ENCODE data around the gene TRIM9. TPM values are rescaled to one million over a fixed set of nuclear protein-coding genes. Genes with fewer than 3 reads are reported as not detected.

TRIM9 gene
- total RNA-seq, 1 experiment from 2014 or later = 2.6 TPM

DNA sequence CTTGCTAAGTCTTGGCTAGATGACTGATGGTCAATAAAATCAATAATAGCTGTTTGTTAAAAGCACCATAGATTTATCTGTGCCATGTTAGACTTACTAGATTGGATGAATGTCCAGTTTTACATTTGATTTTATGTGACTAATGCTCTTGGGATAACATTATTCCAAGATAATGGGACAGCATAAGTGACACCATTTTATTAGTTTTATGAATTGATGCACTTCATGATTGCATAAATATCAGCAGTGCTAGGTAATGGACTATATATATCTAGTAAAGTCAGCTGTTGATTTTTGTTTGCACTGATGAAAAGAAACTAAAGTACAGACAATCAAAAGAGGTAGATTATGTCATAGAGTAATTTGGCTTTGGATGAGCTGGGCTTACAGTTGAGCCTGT is 10.4 kb downstream of the TRIM9 start:
- no TSS peak for BruUV-seq (replicated peaks)
- Histone ChIP-seq H3K27ac (ENCODE audit: low read length) (no peak overlapping the region), H2AFZ (ENCODE audit: low read length) (no peak overlapping the region), H3K4me1 (ENCODE audit: insufficient read depth, low read length) (peaks cover 13% of the 10 kb centered on the region), H3K27me3 (ENCODE audit: low read length) (no peaks in the 10 kb centered on the region), H3K36me3 (ENCODE audit: low read depth, low read length) (no peaks in the 10 kb centered on the region), H3K9me3 (ENCODE audit: low read length) (no peaks in the 10 kb centered on the region), H4K20me1 (ENCODE audit: low read length) (no peaks in the 10 kb centered on the region), H3K9ac (ENCODE audit: low read length) (no peak overlapping the region), H3K79me2 (ENCODE audit: low read length) (no peaks in the 10 kb centered on the region), H3K9me2 (replicated peaks; ENCODE audit: low read length) (no peaks in the 10 kb centered on the region), H3K4me2 (ENCODE audit: low read length) (no peak overlapping the region), H3F3A (ENCODE audit: low read length, unreplicated experiment) (no peaks in the 10 kb centered on the region), H3K4me3 (ENCODE audit: low read length) (no peak overlapping the region)
- ATAC-seq = no peak
- POLR2A ChIA-PET (ENCODE audit: unreplicated experiment) = no interaction called here
- intact Hi-C loops (cut with micrococcal nuclease) = no loop called here
- CTCF ChIA-PET = no interaction called here
- TF ChIP-seq CTCF (conservative IDR thresholded peaks at IDR 0.05; ENCODE audit: low read depth, low read length) = no peak
- TF ChIP-seq EZH2 (IDR thresholded peaks at IDR 0.05; ENCODE audit: low read length, unreplicated experiment) = no peak
- TF ChIP-seq EZH2phosphoT487 (IDR thresholded peaks at IDR 0.05; ENCODE audit: borderline replicate concordance, low read length) = no peak
- DNase-seq = no peak

- Histone ChIP-seq H3K9ac (ENCODE audit: low read length) (no peak overlapping the region), H3K27ac (ENCODE audit: low read length) (no peak overlapping the region), H3K27me3 (ENCODE audit: low read length) (no peaks in the 10 kb centered on the region), H3K9me3 (ENCODE audit: low read length) (no peaks in the 10 kb centered on the region), H3K36me3 (ENCODE audit: low read depth, low read length) (no peaks in the 10 kb centered on the region), H2AFZ (ENCODE audit: low read length) (no peak overlapping the region), H3K4me2 (ENCODE audit: low read length) (no peak overlapping the region), H4K20me1 (ENCODE audit: low read length) (no peaks in the 10 kb centered on the region), H3K4me3 (ENCODE audit: low read length) (no peak overlapping the region), H3K4me1 (ENCODE audit: insufficient read depth, low read length) (peaks cover 18% of the 10 kb centered on the region), H3F3A (ENCODE audit: low read length, unreplicated experiment) (no peaks in the 10 kb centered on the region), H3K9me2 (replicated peaks; ENCODE audit: low read length) (no peaks in the 10 kb centered on the region), H3K79me2 (ENCODE audit: low read length) (no peaks in the 10 kb centered on the region)
- intact Hi-C loops (cut with micrococcal nuclease) = no loop called here
- DNase-seq (no peak), ATAC-seq (no peak)
- ChIA-PET POLR2A (ENCODE audit: unreplicated experiment) (no interaction called here), CTCF (no interaction called here)
- BruUV-seq (replicated peaks) = no TSS peak
- TF ChIP-seq CTCF (conservative IDR thresholded peaks at IDR 0.05; ENCODE audit: low read depth, low read length) = no peak
- TF ChIP-seq EZH2phosphoT487 (IDR thresholded peaks at IDR 0.05; ENCODE audit: borderline replicate concordance, low read length) = no peak
- TF ChIP-seq EZH2 (IDR thresholded peaks at IDR 0.05; ENCODE audit: low read length, unreplicated experiment) = no peak
These were observed 12.6 kb downstream of the TRIM9 start for GRCh38 chr14:51082349-51082748.

DNA sequence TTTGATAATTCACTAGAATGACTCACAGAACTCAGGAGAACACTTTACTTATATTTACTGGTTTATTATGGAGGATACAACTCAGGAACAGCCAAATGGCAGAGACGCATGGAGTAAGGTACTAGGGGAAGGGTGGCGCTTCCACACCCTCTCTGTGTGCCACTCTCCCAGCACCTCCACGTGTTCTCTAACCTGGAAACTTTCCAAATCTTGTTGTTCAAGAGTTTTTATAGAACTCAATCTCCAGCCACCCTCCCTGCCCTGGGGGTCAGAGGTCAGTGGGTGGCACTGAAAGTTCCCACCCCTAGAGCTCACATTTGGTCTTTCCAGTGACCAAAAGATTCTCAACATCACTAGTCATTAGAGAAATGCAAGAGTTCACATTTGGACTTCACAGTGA is 13.2 kb downstream of the TRIM9 start:
- Histone ChIP-seq H3K27ac (ENCODE audit: low read length) (no peak overlapping the region), H3K9ac (ENCODE audit: low read length) (no peak overlapping the region), H3K27me3 (ENCODE audit: low read length) (no peaks in the 10 kb centered on the region), H3F3A (ENCODE audit: low read length, unreplicated experiment) (no peaks in the 10 kb centered on the region), H3K4me2 (ENCODE audit: low read length) (no peak overlapping the region), H3K9me2 (replicated peaks; ENCODE audit: low read length) (no peaks in the 10 kb centered on the region), H3K79me2 (ENCODE audit: low read length) (no peaks in the 10 kb centered on the region), H4K20me1 (ENCODE audit: low read length) (no peaks in the 10 kb centered on the region), H2AFZ (ENCODE audit: low read length) (no peak overlapping the region), H3K4me3 (ENCODE audit: low read length) (no peak overlapping the region), H3K4me1 (ENCODE audit: insufficient read depth, low read length) (peaks cover 14% of the 10 kb centered on the region), H3K36me3 (ENCODE audit: low read depth, low read length) (no peaks in the 10 kb centered on the region), H3K9me3 (ENCODE audit: low read length) (no peaks in the 10 kb centered on the region)
- BruUV-seq (replicated peaks) = no TSS peak
- TF ChIP-seq CTCF (conservative IDR thresholded peaks at IDR 0.05; ENCODE audit: low read depth, low read length) (no peak), EZH2 (IDR thresholded peaks at IDR 0.05; ENCODE audit: low read length, unreplicated experiment) (no peak), EZH2phosphoT487 (IDR thresholded peaks at IDR 0.05; ENCODE audit: borderline replicate concordance, low read length) (no peak)
- intact Hi-C loops (cut with micrococcal nuclease) = no loop called here
- POLR2A ChIA-PET (ENCODE audit: unreplicated experiment) = no interaction called here
- ATAC-seq = no peak
- CTCF ChIA-PET = no interaction called here
- no peak for DNase-seq
